ENCODE results near the gene GPC5. TPM values are rescaled to one million over a fixed set of nuclear protein-coding genes. Genes with fewer than 3 reads are reported as not detected.

The GPC5 gene
- total RNA-seq, 2 donors from 2014 or later = not detected

- ATAC-seq = no peak
- Histone ChIP-seq H3K9me3 (no peaks in the 10 kb centered on the region), H3K27me3 (no peaks in the 10 kb centered on the region), H3K4me1 (no peaks in the 10 kb centered on the region), H3K36me3 (replicated peaks in 1 of 2; ENCODE audit: insufficient read depth in 1 of 2, low read depth in 2 of 2) (no peaks in the 10 kb centered on the region), H3K27ac (no peak overlapping the region), H3K4me3 (no peak overlapping the region)
- intact Hi-C loops (cut with DNase I) = no loop called here
- TF ChIP-seq, protein P1, sequence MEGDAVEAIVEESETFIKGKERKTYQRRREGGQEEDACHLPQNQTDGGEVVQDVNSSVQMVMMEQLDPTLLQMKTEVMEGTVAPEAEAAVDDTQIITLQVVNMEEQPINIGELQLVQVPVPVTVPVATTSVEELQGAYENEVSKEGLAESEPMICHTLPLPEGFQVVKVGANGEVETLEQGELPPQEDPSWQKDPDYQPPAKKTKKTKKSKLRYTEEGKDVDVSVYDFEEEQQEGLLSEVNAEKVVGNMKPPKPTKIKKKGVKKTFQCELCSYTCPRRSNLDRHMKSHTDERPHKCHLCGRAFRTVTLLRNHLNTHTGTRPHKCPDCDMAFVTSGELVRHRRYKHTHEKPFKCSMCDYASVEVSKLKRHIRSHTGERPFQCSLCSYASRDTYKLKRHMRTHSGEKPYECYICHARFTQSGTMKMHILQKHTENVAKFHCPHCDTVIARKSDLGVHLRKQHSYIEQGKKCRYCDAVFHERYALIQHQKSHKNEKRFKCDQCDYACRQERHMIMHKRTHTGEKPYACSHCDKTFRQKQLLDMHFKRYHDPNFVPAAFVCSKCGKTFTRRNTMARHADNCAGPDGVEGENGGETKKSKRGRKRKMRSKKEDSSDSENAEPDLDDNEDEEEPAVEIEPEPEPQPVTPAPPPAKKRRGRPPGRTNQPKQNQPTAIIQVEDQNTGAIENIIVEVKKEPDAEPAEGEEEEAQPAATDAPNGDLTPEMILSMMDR (IDR thresholded peaks at IDR 0.05) = no peak
- TF ChIP-seq POLR2A (IDR thresholded peaks at IDR 0.05) = no peak
- 17 to 26% methylated on average over 1 of the region's 1 CpG for WGBS, 2 donors
- DNase-seq = no peak
These were observed 465.3 kb downstream of the GPC5 start for GRCh38 chr13:91863699-91864098.

- no peak overlapping the region for H3K4me3 ChIP-seq
- intact Hi-C loops (cut with DNase I) = no loop called here
- H3K27ac ChIP-seq = no peak overlapping the region
- H3K36me3 ChIP-seq (replicated peaks in 1 of 2; ENCODE audit: insufficient read depth in 1 of 2, low read depth in 2 of 2) = no peaks in the 10 kb centered on the region
- H3K9me3 ChIP-seq = no peaks in the 10 kb centered on the region
- no peak for ATAC-seq
- H3K27me3 ChIP-seq = no peaks in the 10 kb centered on the region
- TF ChIP-seq POLR2A (IDR thresholded peaks at IDR 0.05) = no peak
- TF ChIP-seq, protein P1 (IDR thresholded peaks at IDR 0.05) = no peak
- DNase-seq = no peak
- no peaks in the 10 kb centered on the region for H3K4me1 ChIP-seq
These were observed 469.9 kb downstream of the GPC5 start for GRCh38 chr13:91868351-91868750.

GRCh38 chr13:91878491-91878890 lies 480.1 kb downstream of the GPC5 start:
- WGBS, 2 donors = 73 to 74% methylated on average over 3 of the region's 3 CpGs
- ATAC-seq = no peak

DNA sequence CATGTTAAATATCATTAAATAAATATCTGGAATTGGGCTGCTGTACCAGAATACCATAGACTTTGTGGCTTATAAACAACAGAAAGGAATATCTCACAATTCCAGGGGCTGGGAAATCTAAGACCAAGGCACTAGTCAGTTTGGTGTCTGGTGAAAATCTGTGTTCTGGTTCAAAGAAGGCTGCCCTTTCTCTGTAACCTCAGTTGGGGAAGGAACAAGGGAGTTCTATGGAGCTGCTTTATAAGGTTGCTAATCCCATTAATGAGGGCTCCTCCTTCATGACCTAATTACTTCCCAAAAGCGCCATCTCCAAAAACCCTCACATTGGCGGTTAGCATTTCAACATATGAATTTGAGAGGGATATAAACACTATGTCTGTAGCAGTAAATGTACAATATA lies 480.9 kb downstream of the GPC5 start:
- no peaks in the 10 kb centered on the region for H3K27me3 ChIP-seq
- no peak overlapping the region for H3K4me3 ChIP-seq
- TF ChIP-seq, protein P1 (IDR thresholded peaks at IDR 0.05) = no peak
- TF ChIP-seq POLR2A (IDR thresholded peaks at IDR 0.05) = no peak
- intact Hi-C loops (cut with DNase I) = no loop called here
- WGBS, 2 donors = 85 to 89% methylated on average over 2 of the region's 2 CpGs
- H3K9me3 ChIP-seq = no peaks in the 10 kb centered on the region
- no peaks in the 10 kb centered on the region for H3K4me1 ChIP-seq
- no peak for DNase-seq
- no peak for ATAC-seq
- H3K36me3 ChIP-seq (replicated peaks in 1 of 2; ENCODE audit: insufficient read depth in 1 of 2, low read depth in 2 of 2) = no peaks in the 10 kb centered on the region
- no peak overlapping the region for H3K27ac ChIP-seq

More at GRCh38 chr13:91878491-91878890, 480.1 kb downstream of the GPC5 start:
- no peak overlapping the region for H3K27ac ChIP-seq
- H3K27me3 ChIP-seq = no peaks in the 10 kb centered on the region
- no peaks in the 10 kb centered on the region for H3K36me3 ChIP-seq (replicated peaks in 1 of 2; ENCODE audit: insufficient read depth in 1 of 2, low read depth in 2 of 2)
- H3K9me3 ChIP-seq = no peaks in the 10 kb centered on the region
- no peak for DNase-seq
- intact Hi-C loops (cut with DNase I) = no loop called here
- H3K4me1 ChIP-seq = no peaks in the 10 kb centered on the region
- no peak overlapping the region for H3K4me3 ChIP-seq
- TF ChIP-seq POLR2A (IDR thresholded peaks at IDR 0.05) = no peak
- TF ChIP-seq, protein P1 (IDR thresholded peaks at IDR 0.05) = no peak

- Histone ChIP-seq H3K4me3 (no peak overlapping the region), H3K27me3 (no peaks in the 10 kb centered on the region), H3K27ac (no peak overlapping the region), H3K4me1 (no peaks in the 10 kb centered on the region), H3K9me3 (no peaks in the 10 kb centered on the region), H3K36me3 (replicated peaks in 1 of 2; ENCODE audit: insufficient read depth in 1 of 2, low read depth in 2 of 2) (no peaks in the 10 kb centered on the region)
- DNase-seq (no peak), ATAC-seq (no peak)
- intact Hi-C loops (cut with DNase I) = no loop called here
- TF ChIP-seq, protein P1 (IDR thresholded peaks at IDR 0.05) = no peak
- no peak for TF ChIP-seq POLR2A (IDR thresholded peaks at IDR 0.05)
These were observed 484.5 kb downstream of the GPC5 start for GRCh38 chr13:91882918-91883317.
